Thymus (tissue), 11 donors: ENCODE data around the gene PPFIBP1. TPM values are rescaled to one million over a fixed set of nuclear protein-coding genes. Genes with fewer than 3 reads are reported as not detected.
"Not testable (repeated sequence)": the region's sequence is repeated elsewhere in the genome, so short reads cannot be mapped to it uniquely, and the experiment has no call there.

Experiments used
- DNase-seq, 9 donors: peaks; one replicate each; pipeline ENCODE4 v3.0.0-alpha.2; 2013; ENCODE audit warnings: low spot score in 9 of 9, low read depth in 6 of 9, missing footprints in 1 of 9
- H3K27ac ChIP-seq, 2 donors: one replicate each; pipeline ENCODE4 v1.5.1; 2013; ENCODE audit warnings: control low read depth in 1 of 2, low read depth in 1 of 2, low read length in 1 of 2, mild to moderate bottlenecking in 1 of 2, moderate library complexity in 1 of 2
- H3K27me3 ChIP-seq, 2 donors: one replicate each; pipeline ENCODE4 v1.5.1; 2013; ENCODE audit warnings: low read length in 1 of 2; ENCODE audit not compliant: control insufficient read depth in 2 of 2, insufficient read depth in 1 of 2
- H3K36me3 ChIP-seq, 2 donors: one replicate each; pipeline ENCODE4 v1.5.1; 2013; ENCODE audit warnings: low read length in 1 of 2, mild to moderate bottlenecking in 1 of 2, moderate library complexity in 1 of 2; ENCODE audit not compliant: control insufficient read depth in 2 of 2, insufficient read depth in 2 of 2
- H3K4me1 ChIP-seq, 2 donors: one replicate each; pipeline ENCODE4 v1.5.1; 2013; ENCODE audit warnings: low read length in 2 of 2; ENCODE audit not compliant: control insufficient read depth in 2 of 2, insufficient read depth in 2 of 2
- H3K4me3 ChIP-seq, 2 donors: one replicate each; pipeline ENCODE4 v1.5.1; 2013; ENCODE audit warnings: low read length in 2 of 2, control low read depth in 1 of 2, mild to moderate bottlenecking in 1 of 2
- H3K9me3 ChIP-seq, 2 donors: one replicate each; pipeline ENCODE4 v1.5.1; 2013; ENCODE audit warnings: low read length in 1 of 2, mild to moderate bottlenecking in 1 of 2; ENCODE audit not compliant: control insufficient read depth in 2 of 2, insufficient read depth in 1 of 2
- WGBS: extraction: QIAGEN DNeasy Blood & Tissue Kit; methylation state at CpG from one replicate; pipeline ENCODE4 v1.1.7; 2013; 5-methylcytosine and 5-hydroxymethylcytosine counted together
- polyA plus RNA-seq: library from polyadenylated mRNA; stranded (reverse); fragments of 200-250 nt; gene quantifications from one replicate; pipeline ENCODE4 v1.2.3, GENCODE V29; 2013
- total RNA-seq: library from RNA; stranded (reverse); fragments of 120-200 nt; gene quantifications from one replicate; pipeline ENCODE4 v1.2.4, GENCODE V29; 2013
- donor health status: healthy.

Gene PPFIBP1
- total and polyA plus RNA-seq, 2 donors, result 10.0 to 23.7 TPM

DNA sequence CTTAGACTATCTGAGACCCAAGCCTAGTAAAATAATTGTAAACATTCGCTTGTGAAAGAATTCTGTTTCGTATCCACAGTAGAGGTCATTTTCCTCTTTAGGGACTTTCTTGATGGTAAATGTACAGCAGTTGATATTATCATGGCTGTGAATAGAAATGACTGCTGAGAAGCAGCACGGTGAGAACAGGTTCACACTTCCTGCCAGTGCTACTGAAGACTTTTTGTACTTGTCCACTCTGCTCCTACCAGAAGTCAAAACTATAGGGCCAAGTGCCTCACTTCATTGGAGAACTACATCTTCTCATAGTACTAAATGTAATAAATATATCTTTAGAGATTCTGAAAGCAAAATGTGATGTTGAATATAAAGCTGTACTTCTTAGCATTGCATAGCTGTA, 131.5 kb downstream of the PPFIBP1 start:
- WGBS, result 82% methylated on average over 3 of the region's 3 CpGs
- not testable (repeated sequence) for H3K27ac ChIP-seq, H3K27me3 ChIP-seq, DNase-seq, H3K9me3 ChIP-seq, H3K4me3 ChIP-seq, H3K36me3 ChIP-seq, H3K4me1 ChIP-seq

DNA sequence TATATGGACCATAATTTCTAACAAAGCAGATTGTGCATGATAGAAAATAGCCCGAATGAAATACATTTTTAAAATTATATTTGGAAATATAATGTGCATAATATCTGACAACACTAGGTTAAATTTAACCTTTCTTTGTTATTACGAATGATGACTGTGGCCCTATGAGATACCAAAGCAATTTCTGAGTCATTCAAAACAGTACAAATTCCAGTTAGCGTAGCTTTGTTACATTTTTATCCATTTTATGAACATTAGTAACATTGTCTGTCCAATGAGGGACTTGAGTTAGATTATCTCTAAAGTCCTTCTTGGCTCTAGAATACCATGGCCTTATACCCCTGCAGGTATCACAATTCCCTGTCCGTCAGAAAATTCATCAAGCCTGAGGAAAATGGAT, 133.3 kb downstream of the PPFIBP1 start:
- H3K27me3 ChIP-seq, result no peaks in the 10 kb centered on the region
- no peak for DNase-seq
- H3K4me1 ChIP-seq, result no peaks in the 10 kb centered on the region
- no peak overlapping the region for H3K27ac ChIP-seq
- 98% methylated on average over 4 of the region's 4 CpGs for WGBS
- H3K9me3 ChIP-seq, result no peaks in the 10 kb centered on the region
- peaks cover 9% of the 10 kb centered on the region in 2 donors for H3K36me3 ChIP-seq
- no peak overlapping the region for H3K4me3 ChIP-seq

DNA sequence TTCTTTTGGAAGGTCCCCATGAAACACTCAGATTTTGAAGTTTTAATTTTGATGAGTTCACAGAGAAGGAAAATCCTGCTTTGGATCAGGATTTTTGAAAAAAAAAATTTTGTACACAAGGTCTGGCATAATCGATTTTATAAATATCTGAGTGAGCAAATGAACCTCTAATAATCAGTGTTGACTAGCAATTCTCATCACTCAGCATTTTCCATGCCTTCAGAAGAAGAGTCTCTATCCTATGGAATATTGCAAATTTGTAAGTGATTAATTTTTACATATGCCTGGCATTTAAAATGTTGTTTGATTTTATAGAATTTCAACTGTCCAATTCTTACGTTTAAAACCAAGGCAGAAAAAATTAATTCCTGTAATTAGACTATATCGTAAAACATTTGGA, 141.7 kb downstream of the PPFIBP1 start:
- Histone ChIP-seq H3K9me3 (no peaks in the 10 kb centered on the region), H3K27ac (no peak overlapping the region), H3K4me1 (no peaks in the 10 kb centered on the region), H3K36me3 (peaks cover 12 to 30% of the 10 kb centered on the region in 2 donors), H3K27me3 (no peaks in the 10 kb centered on the region), H3K4me3 (no peak overlapping the region)
- no peak for DNase-seq
- 79% methylated on average over 3 of the region's 3 CpGs for WGBS

DNA sequence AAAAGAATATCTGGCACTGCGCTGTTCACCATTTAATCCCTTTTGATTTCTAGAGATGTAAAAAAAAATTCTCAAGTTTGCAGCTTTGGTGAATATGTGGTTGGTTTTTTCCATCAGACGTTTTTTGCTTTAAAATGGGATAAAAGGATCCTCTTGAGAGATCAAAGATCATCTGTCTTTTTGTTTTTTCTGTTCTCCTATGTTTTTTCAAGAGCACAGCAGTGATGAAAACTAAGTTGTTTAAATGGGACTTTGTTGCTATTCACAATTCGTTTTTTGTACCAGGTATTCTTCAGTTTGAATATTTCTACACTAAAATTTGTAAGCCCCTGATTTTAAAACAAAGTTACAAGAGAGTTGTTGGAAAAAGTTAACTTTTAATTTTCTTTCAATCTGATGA, 142.5 kb downstream of the PPFIBP1 start:
- H3K27me3 ChIP-seq, result no peaks in the 10 kb centered on the region
- no peak overlapping the region for H3K27ac ChIP-seq
- no peak overlapping the region for H3K4me3 ChIP-seq
- H3K36me3 ChIP-seq, result peaks cover 12 to 24% of the 10 kb centered on the region in 2 donors
- peak in 2 of 9 donors; percentile 1 to 43 for DNase-seq
- 35% methylated on average over 3 of the region's 3 CpGs for WGBS
- no peaks in the 10 kb centered on the region for H3K4me1 ChIP-seq
- no peaks in the 10 kb centered on the region for H3K9me3 ChIP-seq

DNA sequence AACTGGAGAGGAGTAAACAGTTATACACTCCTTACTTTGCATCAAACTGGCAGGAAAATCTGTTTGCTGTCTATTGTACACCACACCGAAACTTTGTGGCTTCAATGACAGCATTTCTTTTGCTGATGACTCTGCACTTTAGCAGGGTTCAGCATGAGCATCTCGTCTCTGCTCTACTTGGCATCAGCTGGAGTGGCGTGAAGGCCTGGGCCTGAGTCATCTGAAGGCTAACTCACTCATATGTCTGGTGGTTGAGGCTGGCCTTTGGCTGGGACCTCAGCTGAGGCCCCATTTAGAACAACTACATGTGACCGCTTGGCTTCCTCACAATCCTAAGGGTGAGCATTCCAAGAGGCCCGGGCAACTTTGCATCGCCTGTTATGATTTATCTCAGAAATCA, 143.5 kb downstream of the PPFIBP1 start:
- Histone ChIP-seq H3K27ac (no peak overlapping the region), H3K27me3 (no peaks in the 10 kb centered on the region), H3K9me3 (no peaks in the 10 kb centered on the region), H3K36me3 (peaks cover 12 to 23% of the 10 kb centered on the region in 2 donors), H3K4me3 (no peak overlapping the region), H3K4me1 (no peaks in the 10 kb centered on the region)
- DNase-seq, result no peak
- WGBS, result 95% methylated on average over 6 of the region's 6 CpGs

DNA sequence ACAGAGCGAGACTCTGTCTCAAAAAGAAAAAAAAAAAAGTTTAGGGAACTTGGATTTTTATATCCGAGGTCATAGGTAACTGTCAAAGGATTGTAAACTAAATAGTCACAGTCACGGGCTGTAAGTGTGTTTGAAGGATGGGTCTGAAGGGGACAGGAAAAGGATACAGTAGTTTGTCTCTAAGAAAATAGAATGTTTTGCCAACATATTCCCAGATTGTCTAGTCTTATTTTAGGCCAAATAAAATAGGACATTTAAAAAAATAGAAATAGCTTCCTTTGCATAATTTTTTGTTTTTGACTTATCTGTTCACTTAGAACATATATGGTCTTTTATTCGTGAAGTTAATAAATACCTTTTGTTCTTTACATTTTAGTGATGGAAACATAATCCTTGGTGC, 148.0 kb downstream of the PPFIBP1 start:
- 94% methylated on average over 4 of the region's 4 CpGs for WGBS
- H3K36me3 ChIP-seq, result peaks cover 18 to 20% of the 10 kb centered on the region in 2 donors
- no peaks in the 10 kb centered on the region for H3K9me3 ChIP-seq
- no peak overlapping the region for H3K27ac ChIP-seq
- no peaks in the 10 kb centered on the region for H3K4me1 ChIP-seq
- no peaks in the 10 kb centered on the region for H3K27me3 ChIP-seq
- DNase-seq, result no peak
- no peak overlapping the region for H3K4me3 ChIP-seq

DNA sequence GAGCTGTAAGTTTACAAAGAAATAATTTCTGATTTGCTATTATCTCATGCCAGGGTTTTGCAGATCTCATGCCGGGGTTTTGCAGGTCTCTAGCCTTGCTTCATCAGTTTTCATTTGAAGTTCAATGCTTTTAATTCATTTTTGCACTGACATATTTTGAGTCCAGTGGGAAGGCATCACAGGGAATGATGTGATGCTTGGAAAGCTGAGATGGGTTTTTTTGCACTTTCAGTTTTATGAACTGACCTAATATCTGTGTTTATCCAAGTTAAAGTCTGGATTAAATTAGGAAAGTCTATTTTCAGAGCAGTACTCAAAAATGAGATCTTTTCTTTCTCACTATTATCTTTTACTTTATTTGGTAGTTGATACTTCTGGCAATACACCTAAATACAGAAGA, 148.6 kb downstream of the PPFIBP1 start:
- WGBS, result 95% methylated on average over 1 of the region's 1 CpG
- Histone ChIP-seq H3K4me1 (no peaks in the 10 kb centered on the region), H3K27me3 (no peaks in the 10 kb centered on the region), H3K9me3 (no peaks in the 10 kb centered on the region), H3K27ac (no peak overlapping the region), H3K36me3 (peaks cover 17 to 18% of the 10 kb centered on the region in 2 donors), H3K4me3 (no peak overlapping the region)
- DNase-seq, result no peak

DNA sequence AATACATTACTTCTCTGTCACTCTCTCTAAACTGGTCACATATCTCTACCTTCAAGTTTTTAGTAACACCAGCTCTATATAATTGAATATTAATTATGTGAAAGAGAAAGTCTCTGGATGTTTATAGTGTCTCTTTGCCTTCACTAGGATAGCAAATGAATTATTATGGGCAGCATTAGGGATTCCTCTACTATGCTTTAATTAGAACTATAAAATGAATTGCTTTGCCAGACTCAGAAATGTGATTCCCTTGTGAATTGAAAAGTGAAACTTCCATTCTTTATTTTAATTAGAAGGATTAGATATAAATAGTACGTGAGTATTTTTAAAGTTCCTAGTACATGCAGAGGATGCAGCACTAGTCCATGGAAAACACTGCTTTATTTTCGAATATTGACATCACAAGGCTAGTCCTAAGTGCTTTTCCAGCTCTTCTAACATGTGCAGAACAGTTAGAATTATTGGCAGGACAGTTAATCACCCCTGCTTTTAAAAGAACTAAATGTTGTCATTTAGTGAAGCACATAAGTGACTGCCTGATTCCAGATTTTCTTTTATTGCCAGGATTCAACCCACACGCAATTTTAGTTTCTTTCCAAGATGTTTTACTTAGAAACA, 149.2 kb downstream of the PPFIBP1 start:
- Histone ChIP-seq H3K36me3 (peaks cover 12% of the 10 kb centered on the region in 2 donors), H3K9me3 (no peaks in the 10 kb centered on the region), H3K4me1 (no peaks in the 10 kb centered on the region), H3K27me3 (no peaks in the 10 kb centered on the region), H3K27ac (no peak overlapping the region), H3K4me3 (no peak overlapping the region)
- no peak for DNase-seq
- 94% methylated on average over 3 of the region's 3 CpGs for WGBS

DNA sequence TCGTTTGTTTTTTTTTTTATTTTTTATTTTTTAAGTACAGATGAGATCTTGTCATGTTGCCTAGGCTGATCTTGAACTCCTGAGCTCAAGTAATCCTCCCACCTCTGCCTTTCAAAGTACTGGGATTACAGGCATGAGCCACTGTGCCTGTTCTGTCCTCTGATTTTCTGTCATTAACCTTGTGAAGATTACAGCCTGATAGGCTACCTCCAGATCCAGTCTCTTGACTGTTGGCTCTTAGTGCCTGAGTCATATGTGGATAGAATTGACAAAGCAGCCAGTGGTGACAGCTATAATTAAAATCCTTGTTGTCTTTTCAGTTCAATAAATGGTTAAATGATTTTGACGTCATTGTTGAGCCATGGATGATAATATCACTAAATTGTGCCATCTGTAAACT, 151.0 kb downstream of the PPFIBP1 start:
- WGBS, result 97% methylated on average over 2 of the region's 2 CpGs
- Histone ChIP-seq H3K9me3 (no peaks in the 10 kb centered on the region), H3K36me3 (peaks cover 12 to 16% of the 10 kb centered on the region in 2 donors), H3K27me3 (no peaks in the 10 kb centered on the region), H3K4me3 (no peak overlapping the region), H3K4me1 (no peaks in the 10 kb centered on the region), H3K27ac (no peak overlapping the region)
- no peak for DNase-seq

DNA sequence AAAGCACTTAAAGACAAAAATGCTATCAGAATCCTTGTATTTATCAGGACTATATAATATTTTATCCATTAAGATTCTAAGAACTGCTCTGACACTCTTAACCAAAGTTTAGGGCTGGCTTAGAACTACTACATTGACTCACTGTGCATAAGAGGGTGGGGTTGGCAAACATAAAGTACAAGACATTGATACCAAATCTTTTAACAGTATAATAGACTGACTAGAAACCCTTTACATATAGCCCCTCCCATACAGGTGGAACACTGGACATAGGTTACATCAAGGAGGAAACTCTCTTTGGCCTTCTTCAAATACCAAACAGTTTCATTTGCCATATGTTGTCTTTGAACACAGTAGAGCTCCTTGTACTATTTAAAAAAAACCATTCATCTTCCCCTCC, 156.6 kb downstream of the PPFIBP1 start:
- H3K9me3 ChIP-seq, result no peaks in the 10 kb centered on the region
- H3K27ac ChIP-seq, result no peak overlapping the region
- peaks cover 21 to 30% of the 10 kb centered on the region in 2 donors for H3K36me3 ChIP-seq
- H3K4me1 ChIP-seq, result no peaks in the 10 kb centered on the region
- no peak overlapping the region for H3K4me3 ChIP-seq
- DNase-seq, result no peak
- H3K27me3 ChIP-seq, result no peaks in the 10 kb centered on the region
